Neuronal stem cell (in vitro differentiated cells): ENCODE results near the gene USP46. TPM values are rescaled to one million over a fixed set of nuclear protein-coding genes. Genes with fewer than 3 reads are reported as not detected.
A peak's percentile ranks its signal among the peaks of the same experiment; 100 is the strongest.

ENCODE experiments used
- DNase-seq: peaks from one replicate; pipeline ENCODE4 v3.0.0-alpha.2; 2013; ENCODE audit warnings: low spot score
- H2AFZ ChIP-seq: one replicate; pipeline ENCODE4 v1.6.1; 2013; ENCODE audit warnings: mild to moderate bottlenecking, low read length, inconsistent platforms
- H2AK5ac ChIP-seq: 2 replicates; pipeline ENCODE4 v1.6.1; 2013; ENCODE audit warnings: low read depth, mild to moderate bottlenecking, inconsistent platforms, low read length, moderate library complexity, mixed read lengths
- H2BK120ac ChIP-seq: 2 replicates; pipeline ENCODE4 v1.6.1; 2013; ENCODE audit warnings: low read depth, mild to moderate bottlenecking, inconsistent platforms, low read length, moderate library complexity, mixed read lengths
- H2BK12ac ChIP-seq: one replicate; pipeline ENCODE4 v1.6.1; 2013; ENCODE audit warnings: low read length, inconsistent platforms
- H2BK15ac ChIP-seq: 2 replicates; pipeline ENCODE4 v1.6.1; 2013; ENCODE audit warnings: mild to moderate bottlenecking, low read length, inconsistent platforms, mixed read lengths
- H2BK5ac ChIP-seq: one replicate; pipeline ENCODE4 v1.6.1; 2013; ENCODE audit warnings: inconsistent platforms, mild to moderate bottlenecking, low read length, moderate library complexity
- H3K14ac ChIP-seq: one replicate; pipeline ENCODE4 v1.6.1; 2013; ENCODE audit warnings: low read length, inconsistent platforms
- H3K18ac ChIP-seq: 2 replicates; pipeline ENCODE4 v1.6.1; 2013; ENCODE audit warnings: low read length, inconsistent platforms
- H3K23ac ChIP-seq: 2 replicates; pipeline ENCODE4 v1.6.1; 2013; ENCODE audit warnings: low read depth, mild to moderate bottlenecking, mixed read lengths, low read length, inconsistent platforms; ENCODE audit not compliant: poor library complexity
- H3K27ac ChIP-seq: replicated peaks from 3 replicates; pipeline ENCODE4 v1.5.1; 2013; ENCODE audit warnings: low read length, inconsistent platforms
- H3K27me3 ChIP-seq, 3 experiments: 2 replicates each; pipeline ENCODE4 v1.6.1; 2013; ENCODE audit warnings: low read length in 3 of 3, mild to moderate bottlenecking in 2 of 3, inconsistent platforms in 1 of 3, low read depth in 1 of 3, mixed read lengths in 1 of 3, moderate library complexity in 1 of 3; ENCODE audit not compliant: control insufficient read depth in 3 of 3, insufficient read depth in 3 of 3
- H3K36me3 ChIP-seq, 2 donors: replicated peaks in 1 of 2; 2 replicates each; pipeline ENCODE4 v1.6.1; 2013; ENCODE audit warnings: low read length in 2 of 2; ENCODE audit not compliant: control insufficient read depth in 2 of 2, insufficient read depth in 2 of 2
- H3K4ac ChIP-seq: 2 replicates; pipeline ENCODE4 v1.6.1; 2013; ENCODE audit warnings: inconsistent platforms, mild to moderate bottlenecking, low read length, moderate library complexity
- H3K4me1 ChIP-seq, 2 donors: 1 replicate in 1 of 2; 2 replicates in 1 of 2; pipeline ENCODE4 v1.6.1; 2013; ENCODE audit warnings: low read length in 2 of 2, low read depth in 1 of 2; ENCODE audit not compliant: control insufficient read depth in 2 of 2, insufficient read depth in 1 of 2
- H3K4me2 ChIP-seq: one replicate; pipeline ENCODE4 v1.6.1; 2013; ENCODE audit warnings: mild to moderate bottlenecking, low read length, inconsistent platforms; ENCODE audit not compliant: insufficient read depth, poor library complexity, severe bottlenecking
- H3K4me3 ChIP-seq, 2 donors: 2 replicates each; pipeline ENCODE4 v1.5.1; 2013; ENCODE audit warnings: low read length in 2 of 2, mild to moderate bottlenecking in 2 of 2, inconsistent platforms in 1 of 2, moderate library complexity in 1 of 2
- H3K79me1 ChIP-seq: one replicate; pipeline ENCODE4 v1.6.1; 2013; ENCODE audit warnings: low read depth, mild to moderate bottlenecking, inconsistent platforms, low read length, moderate library complexity
- H3K9ac ChIP-seq: one replicate; pipeline ENCODE4 v1.6.1; 2013; ENCODE audit warnings: mild to moderate bottlenecking, low read depth, low read length, inconsistent platforms; ENCODE audit not compliant: poor library complexity
- H3K9me3 ChIP-seq, 2 donors: replicated peaks in 1 of 2; 2 replicates each; pipeline versions ENCODE3 to v1.6.1; 2013; ENCODE audit warnings: low read length in 2 of 2, mild to moderate bottlenecking in 2 of 2, inconsistent platforms in 1 of 2, low read depth in 1 of 2, mixed read lengths in 1 of 2, moderate library complexity in 1 of 2; ENCODE audit not compliant: control insufficient read depth in 2 of 2, insufficient read depth in 1 of 2
- H4K8ac ChIP-seq: one replicate; pipeline ENCODE4 v1.6.1; 2013; ENCODE audit warnings: low read depth, mild to moderate bottlenecking, inconsistent platforms, low read length, moderate library complexity
- H4K91ac ChIP-seq: one replicate; pipeline ENCODE4 v1.6.1; 2013; ENCODE audit warnings: low read length, low read depth, mild to moderate bottlenecking, inconsistent platforms; ENCODE audit not compliant: poor library complexity
- WGBS, 2 donors: extraction: QIAGEN DNeasy Blood & Tissue Kit; methylation state at CpG; one replicate each; pipeline ENCODE4 v1.1.7; 2013; ENCODE audit warnings: missing lambda C conversion rate in 2 of 2, mixed read lengths in 1 of 2; ENCODE audit not compliant: insufficient read length in 2 of 2, insufficient replicate concordance in 1 of 2; ENCODE audit errors: extremely low coverage in 2 of 2; 5-methylcytosine and 5-hydroxymethylcytosine counted together
- polyA plus RNA-seq, 2 experiments: library from polyadenylated mRNA; stranded (reverse); fragments of 200-250 nt; gene quantifications; one replicate each; pipeline ENCODE4 v1.2.3, GENCODE V29; 2013

Gene USP46
- polyA plus RNA-seq (2013, experiment 1 of 2), result 33.6 TPM
- polyA plus RNA-seq (2013, experiment 2 of 2), result 35.2 TPM

- Histone ChIP-seq H2AFZ (peak within 1 kb of the TSS; percentile 99), H2BK15ac (peak within 1 kb of the TSS; percentile 78), H3K79me1 (peaks cover 6% of the 10 kb centered on the region), H3K36me3 (peaks cover 2 to 34% of the 10 kb centered on the region in 2 donors), H3K4me1 (peaks cover 3 to 9% of the 10 kb centered on the region in 2 donors), H2BK12ac (no peak within 1 kb of the TSS), H3K27me3 (no peaks in the 10 kb centered on the region), H2BK120ac (peak within 1 kb of the TSS; percentile 72), H4K91ac (no peak within 1 kb of the TSS), H2AK5ac (peak within 1 kb of the TSS; percentile 74), H3K18ac (peak within 1 kb of the TSS; percentile 97), H3K4me3 (peak within 1 kb of the TSS; percentile 86 to 98), H3K9me3 (peaks cover 6 to 39% of the 10 kb centered on the region in 2 donors), H3K27ac (peak within 1 kb of the TSS; percentile 54), H2BK5ac (peak within 1 kb of the TSS; percentile 90), H4K8ac (peak within 1 kb of the TSS; percentile 77), H3K9ac (peak within 1 kb of the TSS; percentile 94), H3K4me2 (peak within 1 kb of the TSS; percentile 87), H3K4ac (no peak within 1 kb of the TSS), H3K23ac (peak within 1 kb of the TSS; percentile 87), H3K14ac (peak within 1 kb of the TSS; percentile 76)
- no CpG with 5 or more reads among the region's 94 CpGs for WGBS, 2 donors
- DNase-seq, result peak; percentile 66
Observed at GRCh38 chr4:52659001-52659721, at the start of gene USP46. Gene USP46 (minus strand): TSS chr4:52659301. CDS start chr4:52659150, 151 bp downstream.

- H2BK120ac ChIP-seq, result no peak overlapping the region
- no peak overlapping the region for H2BK15ac ChIP-seq
- H3K9me3 ChIP-seq, result no peaks in the 10 kb centered on the region
- H3K4me1 ChIP-seq, result peaks cover 0 to 1% of the 10 kb centered on the region in 2 donors
- no peak overlapping the region for H3K14ac ChIP-seq
- H3K23ac ChIP-seq, result no peak overlapping the region
- H2AFZ ChIP-seq, result no peak overlapping the region
- no peak overlapping the region for H4K8ac ChIP-seq
- no peak overlapping the region for H3K4ac ChIP-seq
- H3K9ac ChIP-seq, result no peak overlapping the region
- WGBS, 2 donors, result no CpG with 5 or more reads among the region's 3 CpGs
- no peaks in the 10 kb centered on the region for H3K79me1 ChIP-seq
- no peak overlapping the region for H4K91ac ChIP-seq
- no peak overlapping the region for H3K18ac ChIP-seq
- no peak for DNase-seq
- H2BK12ac ChIP-seq, result no peak overlapping the region
- peaks cover 0 to 9% (median 0%) of the 10 kb centered on the region in 3 experiments for H3K27me3 ChIP-seq
- H3K36me3 ChIP-seq, result no peaks in the 10 kb centered on the region
- H3K4me2 ChIP-seq, result no peak overlapping the region
- no peak overlapping the region for H3K4me3 ChIP-seq
- no peak overlapping the region for H3K27ac ChIP-seq
- H2AK5ac ChIP-seq, result no peak overlapping the region
- H2BK5ac ChIP-seq, result no peak overlapping the region
Observed at GRCh38 chr4:52704661-52705060, 45.6 kb upstream of the USP46 start.

- Histone ChIP-seq H2AFZ (no peak overlapping the region), H3K4ac (no peak overlapping the region), H2BK15ac (no peak overlapping the region), H3K18ac (no peak overlapping the region), H3K9ac (no peak overlapping the region), H2BK120ac (no peak overlapping the region), H3K4me2 (no peak overlapping the region), H3K4me1 (no peaks in the 10 kb centered on the region), H2BK12ac (no peak overlapping the region), H3K14ac (no peak overlapping the region), H3K4me3 (no peak overlapping the region), H3K79me1 (no peaks in the 10 kb centered on the region), H3K27ac (no peak overlapping the region), H3K23ac (no peak overlapping the region), H4K91ac (no peak overlapping the region), H2AK5ac (no peak overlapping the region), H3K27me3 (peaks cover 0 to 4% (median 0%) of the 10 kb centered on the region in 3 experiments), H2BK5ac (no peak overlapping the region), H4K8ac (no peak overlapping the region), H3K9me3 (no peaks in the 10 kb centered on the region), H3K36me3 (no peaks in the 10 kb centered on the region)
- DNase-seq, result no peak
- WGBS, 2 donors, result no CpG with 5 or more reads among the region's 1 CpG
Observed at GRCh38 chr4:52704133-52704532, 45.0 kb upstream of the USP46 start.

- no peak overlapping the region for H2AK5ac ChIP-seq
- no peak overlapping the region for H3K14ac ChIP-seq
- no peaks in the 10 kb centered on the region for H3K9me3 ChIP-seq
- H3K27ac ChIP-seq, result no peak overlapping the region
- H3K79me1 ChIP-seq, result no peaks in the 10 kb centered on the region
- no peak overlapping the region for H3K4me3 ChIP-seq
- no peak overlapping the region for H4K8ac ChIP-seq
- no peak overlapping the region for H2BK5ac ChIP-seq
- H3K4me2 ChIP-seq, result no peak overlapping the region
- no peak overlapping the region for H4K91ac ChIP-seq
- no CpG with 5 or more reads among the region's 3 CpGs for WGBS, 2 donors
- DNase-seq, result no peak
- H2AFZ ChIP-seq, result no peak overlapping the region
- H3K36me3 ChIP-seq, result no peaks in the 10 kb centered on the region
- H3K4me1 ChIP-seq, result no peaks in the 10 kb centered on the region
- peaks cover 0 to 3% (median 0%) of the 10 kb centered on the region in 3 experiments for H3K27me3 ChIP-seq
- no peak overlapping the region for H2BK15ac ChIP-seq
- H3K4ac ChIP-seq, result no peak overlapping the region
- no peak overlapping the region for H3K18ac ChIP-seq
- no peak overlapping the region for H2BK12ac ChIP-seq
- H2BK120ac ChIP-seq, result no peak overlapping the region
- H3K9ac ChIP-seq, result no peak overlapping the region
- no peak overlapping the region for H3K23ac ChIP-seq
Observed at GRCh38 chr4:52701207-52701606, 42.1 kb upstream of the USP46 start.
